ENCODE data around the gene BPIFB6. TPM values are rescaled to one million over a fixed set of nuclear protein-coding genes. Genes with fewer than 3 reads are reported as not detected.

BPIFB6 gene
- total RNA-seq, 3 donors from 2014 or later, result not detected

GRCh38 chr20:33083544-33084340, 52.3 kb downstream of the BPIFB6 start:
- no peak overlapping the region for H3K4me3 Mint-ChIP-seq
- DNase-seq (no peak), ATAC-seq (no peak)
- no peaks in the 10 kb centered on the region for H3K27me3 Mint-ChIP-seq (ENCODE audit: low read depth)
- no peaks in the 10 kb centered on the region for H3K36me3 Mint-ChIP-seq (ENCODE audit: insufficient read depth)
- no peaks in the 10 kb centered on the region for H3K9me3 Mint-ChIP-seq
- no peaks in the 10 kb centered on the region for H3K4me1 Mint-ChIP-seq (ENCODE audit: low read depth)

GRCh38 chr20:33084722-33085121, 53.3 kb downstream of the BPIFB6 start:
- no peak for DNase-seq

GRCh38 chr20:33086052-33086722, 54.7 kb downstream of the BPIFB6 start:
- Mint-ChIP-seq H3K4me1 (ENCODE audit: low read depth) (no peaks in the 10 kb centered on the region), H3K4me3 (no peak overlapping the region), H3K9me3 (no peaks in the 10 kb centered on the region), H3K27me3 (ENCODE audit: low read depth) (no peaks in the 10 kb centered on the region), H3K36me3 (ENCODE audit: insufficient read depth) (no peaks in the 10 kb centered on the region)
- no peak for DNase-seq
- no peak for ATAC-seq

More at GRCh38 chr20:33084722-33085121, 53.3 kb downstream of the BPIFB6 start:
- H3K4me1 Mint-ChIP-seq (ENCODE audit: low read depth), result no peaks in the 10 kb centered on the region
- H3K9me3 Mint-ChIP-seq, result no peaks in the 10 kb centered on the region
- H3K36me3 Mint-ChIP-seq (ENCODE audit: insufficient read depth), result no peaks in the 10 kb centered on the region
- no peak overlapping the region for H3K4me3 Mint-ChIP-seq
- no peak for ATAC-seq
- H3K27me3 Mint-ChIP-seq (ENCODE audit: low read depth), result no peaks in the 10 kb centered on the region

- DNase-seq (no peak), ATAC-seq (no peak)
- H3K27me3 Mint-ChIP-seq (ENCODE audit: low read depth), result no peaks in the 10 kb centered on the region
- H3K4me1 Mint-ChIP-seq (ENCODE audit: low read depth), result peaks cover 3% of the 10 kb centered on the region
- H3K4me3 Mint-ChIP-seq, result no peak overlapping the region
- no peaks in the 10 kb centered on the region for H3K36me3 Mint-ChIP-seq (ENCODE audit: insufficient read depth)
- no peaks in the 10 kb centered on the region for H3K9me3 Mint-ChIP-seq
These were observed 59.7 kb downstream of the BPIFB6 start for GRCh38 chr20:33091147-33091546.

GRCh38 chr20:33091693-33092092, 60.2 kb downstream of the BPIFB6 start:
- Mint-ChIP-seq H3K27me3 (ENCODE audit: low read depth) (no peaks in the 10 kb centered on the region), H3K4me3 (no peak overlapping the region), H3K36me3 (ENCODE audit: insufficient read depth) (no peaks in the 10 kb centered on the region), H3K4me1 (ENCODE audit: low read depth) (peaks cover 3% of the 10 kb centered on the region), H3K9me3 (no peaks in the 10 kb centered on the region)
- DNase-seq (no peak), ATAC-seq (no peak)

- Mint-ChIP-seq H3K36me3 (ENCODE audit: insufficient read depth) (no peaks in the 10 kb centered on the region), H3K4me3 (no peak overlapping the region), H3K9me3 (no peaks in the 10 kb centered on the region), H3K27me3 (ENCODE audit: low read depth) (no peaks in the 10 kb centered on the region), H3K4me1 (ENCODE audit: low read depth) (peaks cover 3% of the 10 kb centered on the region)
- ATAC-seq (no peak), DNase-seq (no peak)
These were observed 60.9 kb downstream of the BPIFB6 start for GRCh38 chr20:33092361-33092760.

- H3K36me3 Mint-ChIP-seq (ENCODE audit: insufficient read depth), result no peaks in the 10 kb centered on the region
- H3K9me3 Mint-ChIP-seq, result no peaks in the 10 kb centered on the region
- ATAC-seq, result no peak
- no peaks in the 10 kb centered on the region for H3K27me3 Mint-ChIP-seq (ENCODE audit: low read depth)
- peaks cover 3% of the 10 kb centered on the region for H3K4me1 Mint-ChIP-seq (ENCODE audit: low read depth)
- H3K4me3 Mint-ChIP-seq, result no peak overlapping the region
- DNase-seq, result no peak
These were observed 61.6 kb downstream of the BPIFB6 start for GRCh38 chr20:33093074-33093473.

- Mint-ChIP-seq H3K4me1 (ENCODE audit: low read depth) (peaks cover 3% of the 10 kb centered on the region), H3K27me3 (ENCODE audit: low read depth) (no peaks in the 10 kb centered on the region), H3K9me3 (no peaks in the 10 kb centered on the region), H3K4me3 (no peak overlapping the region), H3K36me3 (ENCODE audit: insufficient read depth) (no peaks in the 10 kb centered on the region)
- DNase-seq (no peak), ATAC-seq (no peak)
These were observed 62.1 kb downstream of the BPIFB6 start for GRCh38 chr20:33093582-33093981.

Other genes with a start within 250 kb of the BPIFB6 start
- gene MAPRE1, start 211.7 kb upstream of the BPIFB6 start, total RNA-seq, result 100 to 1,000 TPM; 162 to 177 (median 169) TPM
- under 1 TPM; 0.25 to 0.40 (median 0.38) TPM for gene EFCAB8, start 172.7 kb upstream of the BPIFB6 start, total RNA-seq
- gene SUN5, start 27.2 kb upstream of the BPIFB6 start, total RNA-seq, result not detected
- gene BPIFB2, start 23.9 kb upstream of the BPIFB6 start, total RNA-seq, result under 1 TPM in 1 of 3 donors, not detected in 2; 0.11 TPM
- not detected for gene BPIFB3, start 22.3 kb downstream of the BPIFB6 start, total RNA-seq
- not detected for gene BPIFB4, start 48.0 kb downstream of the BPIFB6 start, total RNA-seq
- gene BPIFA2, start 136.5 kb downstream of the BPIFB6 start, total RNA-seq, result not detected
- not detected for gene BPIFA3, start 185.7 kb downstream of the BPIFB6 start, total RNA-seq
- gene BPIFA1, start 204.3 kb downstream of the BPIFB6 start, total RNA-seq, result not detected